Fibroblast of lung (primary cell): ENCODE results near the gene PSMD9. TPM values are rescaled to one million over a fixed set of nuclear protein-coding genes. Genes with fewer than 3 reads are reported as not detected.

Experiments used
- DNase-seq, 2 donors: peaks; one replicate each; pipeline versions ENCODE4 v3.0.0 to v3.0.0-alpha.2; 2010; ENCODE audit warnings: low read depth in 2 of 2
- H2AFZ ChIP-seq: 2 replicates; pipeline ENCODE4 v1.5.1; 2012; ENCODE audit warnings: low read length, control low read depth, inconsistent platforms
- H3K27ac ChIP-seq: 2 replicates; pipeline ENCODE4 v1.5.1; 2011; ENCODE audit warnings: low read length, control low read depth; ENCODE audit not compliant: insufficient read depth
- H3K27me3 ChIP-seq: 2 replicates; pipeline ENCODE4 v1.5.1; 2011; ENCODE audit warnings: mild to moderate bottlenecking, low read length; ENCODE audit not compliant: control insufficient read depth, insufficient read depth
- H3K36me3 ChIP-seq: 2 replicates; pipeline ENCODE4 v1.5.1; 2011; ENCODE audit warnings: low read length; ENCODE audit not compliant: control insufficient read depth, insufficient read depth
- H3K4me1 ChIP-seq: 2 replicates; pipeline ENCODE4 v1.5.1; 2011; ENCODE audit warnings: low read length; ENCODE audit not compliant: control insufficient read depth, insufficient read depth; ENCODE audit errors: extremely low read depth
- H3K4me2 ChIP-seq: 2 replicates; pipeline ENCODE4 v1.5.1; 2011; ENCODE audit warnings: low read length, control low read depth; ENCODE audit not compliant: insufficient read depth; ENCODE audit errors: extremely low read depth
- H3K4me3 ChIP-seq, 4 experiments: fragments of 200-600 bp in 1 of 4; sonication (generic) in 1 of 4; replicated peaks in 1 of 4; 2 replicates each; pipeline ENCODE4 v1.5.1; 2011 to 2016; ENCODE audit warnings: low read length in 4 of 4, low read depth in 3 of 4, mild to moderate bottlenecking in 3 of 4, control low read depth in 2 of 4, inconsistent platforms in 1 of 4, mixed read lengths in 1 of 4; ENCODE audit not compliant: insufficient read depth in 1 of 4; ENCODE audit errors: control extremely low read depth in 1 of 4
- H3K79me2 ChIP-seq: 2 replicates; pipeline ENCODE4 v1.5.1; 2012; ENCODE audit warnings: mild to moderate bottlenecking, low read length, inconsistent platforms; ENCODE audit not compliant: control insufficient read depth, insufficient read depth
- H3K9ac ChIP-seq: 2 replicates; pipeline ENCODE4 v1.5.1; 2011; ENCODE audit warnings: mild to moderate bottlenecking, low read length, control low read depth; ENCODE audit not compliant: insufficient read depth
- H3K9me3 ChIP-seq: 2 replicates; pipeline ENCODE4 v1.5.1; 2012; ENCODE audit warnings: low read depth, low read length; ENCODE audit not compliant: control insufficient read depth, insufficient read depth
- H4K20me1 ChIP-seq: 2 replicates; pipeline ENCODE4 v1.5.1; 2011; ENCODE audit warnings: low read length; ENCODE audit not compliant: control insufficient read depth, insufficient read depth; ENCODE audit errors: extremely low read depth
- EZH2 ChIP-seq: IDR thresholded peaks from 2 replicates; pipeline ENCODE4 v1.5.1; 2012; ENCODE audit warnings: low read length, control low read depth, mild to moderate bottlenecking; ENCODE audit errors: missing control alignments
- polyA plus RNA-seq, 2 donors: library from polyadenylated mRNA; depleted of rRNA in 1 of 2; stranded (reverse) in 1 of 2; unstranded in 1 of 2; fragments of >200 nt; gene quantifications; 2 replicates each; pipeline ENCODE4 v1.2.1, GENCODE V29; 2011 to 2012; ENCODE audit warnings: missing spikeins in 1 of 2
- total RNA-seq: library from RNA; depleted of rRNA; stranded (reverse); fragments of >200 nt; gene quantifications from 2 replicates; pipeline ENCODE4 v1.2.1, GENCODE V29; 2014
- TF ChIP-seq, protein P1 (sequence below), 2 donors: IDR thresholded peaks in 1 of 2; conservative IDR thresholded peaks in 1 of 2; 1 replicate in 1 of 2; 2 replicates in 1 of 2; pipeline ENCODE4 v1.5.1; 2011 to 2012; ENCODE audit warnings: low read length in 2 of 2, control low read depth in 1 of 2, inconsistent platforms in 1 of 2, low read depth in 1 of 2, mild to moderate bottlenecking in 1 of 2

The PSMD9 gene
- total and polyA plus RNA-seq, 2 donors (not counting 1 experiment from before 2014, with no cell fraction given) = 73.5 to 77.7 TPM

DNA sequence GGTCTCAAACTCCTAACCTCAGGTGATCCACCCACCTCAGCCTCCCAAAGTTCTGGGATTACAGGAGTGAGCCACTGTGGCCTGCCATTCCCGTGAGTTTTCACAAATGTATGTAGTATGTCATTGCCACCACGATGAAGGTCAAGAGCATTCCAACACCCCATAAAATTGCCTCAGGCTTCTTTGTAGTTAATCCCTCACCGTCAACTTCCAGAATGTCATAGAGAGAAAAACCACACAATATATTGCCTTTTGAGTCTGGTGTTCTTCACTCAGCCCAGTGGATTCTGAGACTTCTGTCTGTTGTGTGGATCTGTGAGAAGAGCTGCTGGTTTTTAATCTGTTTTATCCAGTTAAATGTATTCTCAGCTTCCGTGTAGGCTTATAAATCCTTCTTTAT lies 17.2 kb downstream of the PSMD9 start:
- Histone ChIP-seq H2AFZ (no peak overlapping the region), H3K36me3 (peaks cover 15% of the 10 kb centered on the region), H3K4me3 (no peak overlapping the region), H3K4me2 (no peak overlapping the region), H3K9me3 (no peaks in the 10 kb centered on the region), H3K79me2 (peaks cover 2% of the 10 kb centered on the region), H4K20me1 (no peaks in the 10 kb centered on the region), H3K9ac (no peak overlapping the region), H3K27ac (no peak overlapping the region), H3K27me3 (no peaks in the 10 kb centered on the region), H3K4me1 (no peaks in the 10 kb centered on the region)
- TF ChIP-seq, protein P1, sequence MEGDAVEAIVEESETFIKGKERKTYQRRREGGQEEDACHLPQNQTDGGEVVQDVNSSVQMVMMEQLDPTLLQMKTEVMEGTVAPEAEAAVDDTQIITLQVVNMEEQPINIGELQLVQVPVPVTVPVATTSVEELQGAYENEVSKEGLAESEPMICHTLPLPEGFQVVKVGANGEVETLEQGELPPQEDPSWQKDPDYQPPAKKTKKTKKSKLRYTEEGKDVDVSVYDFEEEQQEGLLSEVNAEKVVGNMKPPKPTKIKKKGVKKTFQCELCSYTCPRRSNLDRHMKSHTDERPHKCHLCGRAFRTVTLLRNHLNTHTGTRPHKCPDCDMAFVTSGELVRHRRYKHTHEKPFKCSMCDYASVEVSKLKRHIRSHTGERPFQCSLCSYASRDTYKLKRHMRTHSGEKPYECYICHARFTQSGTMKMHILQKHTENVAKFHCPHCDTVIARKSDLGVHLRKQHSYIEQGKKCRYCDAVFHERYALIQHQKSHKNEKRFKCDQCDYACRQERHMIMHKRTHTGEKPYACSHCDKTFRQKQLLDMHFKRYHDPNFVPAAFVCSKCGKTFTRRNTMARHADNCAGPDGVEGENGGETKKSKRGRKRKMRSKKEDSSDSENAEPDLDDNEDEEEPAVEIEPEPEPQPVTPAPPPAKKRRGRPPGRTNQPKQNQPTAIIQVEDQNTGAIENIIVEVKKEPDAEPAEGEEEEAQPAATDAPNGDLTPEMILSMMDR (conservative IDR thresholded peaks at IDR 0.05 in 1 of 2, IDR thresholded peaks at IDR 0.05 in 1 of 2; ENCODE audit: low read depth in 1 of 2, low read length in 2 of 2) = no peak
- TF ChIP-seq EZH2 = no peak
- no peak for DNase-seq

DNA sequence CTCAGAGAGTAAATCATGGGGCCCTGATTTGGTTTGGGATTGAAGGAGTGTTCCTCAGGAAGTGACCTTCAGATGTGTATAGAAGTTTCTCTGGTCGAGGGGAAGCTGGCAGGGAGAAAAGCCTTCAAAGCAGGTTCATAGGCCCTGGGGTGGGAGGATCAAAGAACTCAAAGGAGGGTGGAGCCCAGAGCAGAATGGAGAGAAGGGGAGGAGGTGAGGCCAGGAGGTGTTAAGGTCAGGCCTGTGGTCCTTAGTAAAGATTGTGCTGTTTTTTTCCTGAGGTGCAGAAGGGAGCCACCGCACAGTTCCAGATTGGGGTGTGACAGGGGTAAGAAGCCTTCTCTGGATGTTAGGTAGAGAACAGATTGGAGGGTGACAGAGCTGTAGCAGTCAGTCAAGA lies 20.1 kb downstream of the PSMD9 start:
- H2AFZ ChIP-seq = no peak overlapping the region
- peaks cover 6% of the 10 kb centered on the region for H3K36me3 ChIP-seq
- H3K27me3 ChIP-seq = no peaks in the 10 kb centered on the region
- H3K27ac ChIP-seq = no peak overlapping the region
- H3K9me3 ChIP-seq = no peaks in the 10 kb centered on the region
- no peak overlapping the region for H3K4me2 ChIP-seq
- H3K4me1 ChIP-seq = no peaks in the 10 kb centered on the region
- H3K9ac ChIP-seq = no peak overlapping the region
- H4K20me1 ChIP-seq = no peaks in the 10 kb centered on the region
- TF ChIP-seq, protein P1 (conservative IDR thresholded peaks at IDR 0.05 in 1 of 2, IDR thresholded peaks at IDR 0.05 in 1 of 2; ENCODE audit: low read depth in 1 of 2, low read length in 2 of 2) = no peak
- no peak for TF ChIP-seq EZH2
- DNase-seq = no peak
- H3K79me2 ChIP-seq = peaks cover 2% of the 10 kb centered on the region
- H3K4me3 ChIP-seq = no peak overlapping the region

DNA sequence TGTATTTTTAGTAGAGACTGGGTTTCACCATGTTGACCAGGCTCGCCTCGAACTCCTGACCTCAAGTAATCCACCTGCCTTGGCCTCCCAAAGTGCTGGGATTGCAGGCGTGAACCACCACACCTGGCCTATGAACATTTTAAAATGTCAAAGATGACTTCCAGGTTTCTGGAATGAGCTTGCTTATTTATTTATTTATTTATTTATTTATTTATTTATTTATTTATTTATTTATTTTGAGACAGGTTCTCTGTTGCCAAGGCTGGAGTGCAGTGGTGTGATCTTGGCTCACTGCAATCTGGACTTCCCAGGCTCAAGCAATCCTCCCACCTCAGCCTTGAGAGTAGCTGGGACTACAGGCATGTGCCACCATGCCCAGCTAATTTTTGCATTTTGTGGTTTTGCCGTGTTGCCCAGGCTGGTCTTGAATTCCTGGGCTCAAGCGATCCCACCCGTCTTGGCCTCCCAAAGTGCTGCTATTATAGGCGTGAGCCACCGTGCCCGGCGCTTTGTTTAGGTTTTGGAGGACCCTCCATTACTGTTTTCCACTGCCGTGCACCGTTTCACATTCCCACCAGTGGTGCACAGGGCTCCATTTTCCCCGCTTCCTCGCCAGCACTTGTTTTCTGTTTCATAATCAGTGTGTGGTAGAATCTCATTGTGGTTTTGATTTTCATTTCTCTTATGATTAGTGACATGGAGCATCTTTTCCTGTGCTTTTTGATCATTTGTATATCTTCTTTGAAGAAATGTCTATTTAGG lies 23.4 kb downstream of the PSMD9 start:
- Histone ChIP-seq H4K20me1 (no peaks in the 10 kb centered on the region), H3K9me3 (no peaks in the 10 kb centered on the region), H3K4me2 (no peak overlapping the region), H3K27ac (no peak overlapping the region), H3K36me3 (peaks cover 6% of the 10 kb centered on the region), H2AFZ (no peak overlapping the region), H3K9ac (no peak overlapping the region), H3K27me3 (no peaks in the 10 kb centered on the region), H3K4me1 (no peaks in the 10 kb centered on the region), H3K79me2 (peaks cover 2% of the 10 kb centered on the region), H3K4me3 (no peak overlapping the region)
- DNase-seq = no peak
- TF ChIP-seq, protein P1 (conservative IDR thresholded peaks at IDR 0.05 in 1 of 2, IDR thresholded peaks at IDR 0.05 in 1 of 2; ENCODE audit: low read depth in 1 of 2, low read length in 2 of 2) = no peak
- TF ChIP-seq EZH2 = no peak
